Measurements from ENCODE around the gene SNRPE.
"Not testable (repeated sequence)": the region's sequence is repeated elsewhere in the genome, so short reads cannot be mapped to it uniquely, and the experiment has no call there.

SNRPE gene

DNA sequence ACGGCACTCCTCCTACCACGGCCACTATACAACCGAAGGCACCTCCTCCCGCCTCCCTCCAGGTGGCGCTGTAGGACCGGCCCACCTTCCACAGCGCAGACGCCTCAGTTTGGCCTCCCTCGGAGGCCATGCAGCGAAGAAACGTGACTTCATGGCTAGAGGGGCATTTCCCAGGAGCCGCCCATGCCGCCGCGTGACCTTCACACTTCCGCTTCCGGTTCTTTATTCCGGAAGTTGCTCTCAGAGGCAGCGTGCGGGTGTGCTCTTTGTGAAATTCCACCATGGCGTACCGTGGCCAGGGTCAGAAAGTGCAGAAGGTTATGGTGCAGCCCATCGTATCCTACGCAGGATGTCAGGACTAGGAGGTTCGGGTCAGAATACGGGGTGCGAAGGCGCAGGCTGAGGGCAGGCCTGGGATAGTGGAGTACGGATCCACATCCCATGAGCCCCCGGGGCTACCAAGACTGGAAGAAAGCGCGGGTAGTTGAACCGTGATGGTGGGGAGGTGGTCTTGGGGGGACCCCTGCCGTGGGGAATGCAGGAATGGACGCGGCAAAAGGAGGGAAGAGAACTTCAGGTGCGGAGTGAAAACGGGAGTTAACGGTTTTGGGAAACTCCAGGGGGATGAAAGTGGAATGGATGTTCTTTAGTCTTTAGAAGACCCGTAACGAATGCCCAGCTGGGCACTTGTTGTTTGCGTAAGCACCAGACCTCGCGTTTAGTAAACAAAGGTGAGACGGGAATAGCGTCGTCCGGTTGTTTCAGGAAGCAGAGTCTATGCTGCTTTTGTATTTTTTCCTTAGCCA is at the start of gene SNRPE:
Gene SNRPE (plus strand): TSS at position 221 of the 806 bp plus-strand sequence. CDS start 61 bp downstream, at position 282.
- Histone ChIP-seq H3K36me3 (replicated peaks) (peaks cover 38% of the 10 kb centered on the region), H3K27me3 (ENCODE audit: low read depth) (no peaks in the 10 kb centered on the region), H3K4me1 (peaks cover 23% of the 10 kb centered on the region), H3K4me3 (peak within 1 kb of the TSS; percentile 97), H3K9me3 (no peaks in the 10 kb centered on the region)
- peak; percentile 96 for DNase-seq (ENCODE audit: low spot score in 2 of 2)
- in situ Hi-C loops (cut with MboI; ENCODE audit: low sequenced_read_pairs): loop anchor here (25.0 kb wide), 2 partner anchors 501 to 651 kb away; partner anchors contain the start of genes MDM4 and PLEKHA6

DNA sequence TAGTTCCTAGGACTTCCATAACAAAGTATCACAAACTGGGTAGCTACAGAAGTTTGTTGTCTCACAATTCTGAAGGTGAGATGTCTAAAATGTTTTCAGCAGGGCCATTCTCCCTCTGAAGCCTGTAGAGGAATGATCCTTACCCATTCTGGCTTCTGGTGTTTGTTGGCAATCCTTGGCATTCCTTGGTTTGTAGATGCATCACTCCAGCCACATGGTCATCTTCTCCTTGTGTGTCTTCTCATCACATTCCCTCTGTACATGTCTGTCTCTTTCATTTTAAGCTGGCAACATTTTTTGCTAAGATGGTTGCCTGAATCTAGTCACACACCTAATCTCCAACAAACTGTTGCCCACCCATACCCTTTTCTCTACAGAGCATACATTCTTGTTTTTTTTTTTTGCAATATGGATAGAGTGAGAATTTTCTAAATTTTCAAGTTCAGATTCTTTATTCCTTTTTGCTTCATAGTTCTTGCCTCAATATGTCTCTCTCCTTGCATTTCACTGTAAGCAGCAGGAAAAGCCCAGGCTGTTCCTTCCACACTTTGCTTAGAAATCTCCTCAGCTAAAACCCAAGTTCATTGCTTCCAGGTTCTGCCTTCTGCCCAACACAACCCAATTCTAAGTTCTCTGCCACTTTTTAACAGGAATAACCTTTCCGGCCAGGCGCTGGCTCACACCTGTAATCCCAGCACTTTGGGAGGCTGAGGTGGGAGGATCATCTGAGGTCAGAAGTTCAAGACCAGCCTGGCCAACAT is 47.6 kb upstream of the SNRPE start:
- no peaks in the 10 kb centered on the region for H3K27me3 ChIP-seq (ENCODE audit: low read depth)
- no peaks in the 10 kb centered on the region for H3K4me1 ChIP-seq
- H3K9me3 ChIP-seq: no peaks in the 10 kb centered on the region
- in situ Hi-C loops (cut with MboI; ENCODE audit: low sequenced_read_pairs): no loop called here
- H3K4me3 ChIP-seq: no peak overlapping the region
- H3K36me3 ChIP-seq (replicated peaks): peaks cover 53% of the 10 kb centered on the region
- no peak for DNase-seq (ENCODE audit: low spot score in 2 of 2)

DNA sequence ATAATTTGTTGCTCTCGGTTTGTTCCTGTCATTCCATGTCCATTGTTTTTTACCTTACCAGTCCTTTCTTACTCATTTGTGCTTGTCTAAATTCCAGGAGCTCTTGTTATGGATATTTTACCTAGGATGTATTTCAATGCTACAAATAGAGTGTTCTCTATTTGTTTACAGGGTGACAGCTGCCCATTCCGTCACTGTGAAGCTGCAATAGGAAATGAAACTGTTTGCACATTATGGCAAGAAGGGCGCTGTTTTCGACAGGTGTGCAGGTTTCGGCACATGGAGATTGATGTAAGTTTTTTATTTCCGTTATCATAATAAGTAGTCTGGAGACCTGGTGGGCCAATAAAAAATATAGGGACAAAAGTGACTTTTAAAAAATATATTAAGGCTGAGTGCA is 43.0 kb upstream of the SNRPE start:
- no peak for DNase-seq (ENCODE audit: low spot score in 2 of 2)
- Histone ChIP-seq H3K4me3 (no peak overlapping the region), H3K4me1 (no peaks in the 10 kb centered on the region), H3K27me3 (ENCODE audit: low read depth) (no peaks in the 10 kb centered on the region), H3K36me3 (replicated peaks) (peaks cover 78% of the 10 kb centered on the region), H3K9me3 (no peaks in the 10 kb centered on the region)
- in situ Hi-C loops (cut with MboI; ENCODE audit: low sequenced_read_pairs): no loop called here

DNA sequence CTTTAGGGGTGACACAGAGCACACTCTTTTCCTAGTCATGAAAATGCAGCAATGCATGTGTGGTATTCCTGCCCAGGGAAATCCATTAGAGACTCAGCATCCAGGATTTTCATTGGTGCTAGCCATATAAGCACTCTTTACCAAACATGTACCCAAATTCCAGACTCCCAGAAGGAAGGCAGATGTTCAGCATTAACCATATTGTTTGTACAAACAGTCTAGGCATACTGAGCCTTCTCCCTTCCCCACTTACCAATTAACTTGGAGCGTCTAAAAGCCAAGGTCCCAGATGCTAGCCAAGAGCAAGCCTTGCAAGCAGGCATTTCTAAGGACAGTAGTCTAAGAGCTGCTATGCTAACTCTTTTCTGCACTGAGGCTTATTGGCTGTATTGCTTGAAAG is 38.1 kb upstream of the SNRPE start:
- Histone ChIP-seq H3K9me3 (no peaks in the 10 kb centered on the region), H3K4me3 (no peak overlapping the region), H3K27me3 (ENCODE audit: low read depth) (no peaks in the 10 kb centered on the region), H3K36me3 (replicated peaks) (peaks cover 65% of the 10 kb centered on the region), H3K4me1 (no peaks in the 10 kb centered on the region)
- in situ Hi-C loops (cut with MboI; ENCODE audit: low sequenced_read_pairs): no loop called here
- no peak for DNase-seq (ENCODE audit: low spot score in 2 of 2)

DNA sequence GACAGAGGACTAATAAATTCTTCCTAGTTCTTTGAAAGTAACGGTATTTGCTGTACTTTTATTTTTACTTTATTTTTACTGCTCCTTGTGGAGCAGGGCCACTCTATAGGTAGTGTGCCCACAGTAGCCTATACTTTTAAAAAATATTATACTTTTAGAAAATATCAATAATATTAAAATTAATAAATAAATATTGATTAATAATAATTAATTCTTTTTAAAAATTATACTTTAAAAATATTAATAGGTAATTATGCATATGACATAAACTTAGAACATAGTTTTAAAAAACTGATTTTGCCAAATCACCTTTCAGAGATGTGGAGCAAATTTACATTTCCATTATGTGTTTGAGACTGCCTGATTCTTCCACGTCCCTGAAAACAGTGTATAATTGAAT is 35.2 kb upstream of the SNRPE start:
- Histone ChIP-seq H3K4me3 (no peak overlapping the region), H3K9me3 (no peaks in the 10 kb centered on the region), H3K27me3 (ENCODE audit: low read depth) (no peaks in the 10 kb centered on the region), H3K4me1 (no peaks in the 10 kb centered on the region), H3K36me3 (replicated peaks) (peaks cover 64% of the 10 kb centered on the region)
- in situ Hi-C loops (cut with MboI; ENCODE audit: low sequenced_read_pairs): no loop called here
- no peak for DNase-seq (ENCODE audit: low spot score in 2 of 2)

DNA sequence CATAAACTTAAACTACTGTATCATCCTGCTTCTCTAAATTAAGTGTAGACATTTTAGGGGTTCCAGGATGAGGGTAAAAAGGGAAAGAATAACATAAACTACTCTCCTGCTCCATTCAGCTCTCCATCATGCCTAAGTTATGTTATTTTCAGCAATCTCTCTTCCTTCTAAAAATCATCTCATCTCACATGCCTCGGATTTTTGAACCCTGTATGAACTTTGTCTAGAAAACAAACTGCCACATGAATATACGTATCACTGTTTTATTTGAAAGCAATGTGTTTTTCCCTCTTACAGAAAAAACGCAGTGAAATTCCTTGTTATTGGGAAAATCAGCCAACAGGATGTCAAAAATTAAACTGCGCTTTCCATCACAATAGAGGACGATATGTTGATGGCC is 33.4 kb upstream of the SNRPE start:
- Histone ChIP-seq H3K27me3 (ENCODE audit: low read depth) (no peaks in the 10 kb centered on the region), H3K4me3 (no peak overlapping the region), H3K36me3 (replicated peaks) (peaks cover 68% of the 10 kb centered on the region), H3K9me3 (no peaks in the 10 kb centered on the region), H3K4me1 (no peaks in the 10 kb centered on the region)
- DNase-seq (ENCODE audit: low spot score in 2 of 2): no peak
- in situ Hi-C loops (cut with MboI; ENCODE audit: low sequenced_read_pairs): no loop called here

DNA sequence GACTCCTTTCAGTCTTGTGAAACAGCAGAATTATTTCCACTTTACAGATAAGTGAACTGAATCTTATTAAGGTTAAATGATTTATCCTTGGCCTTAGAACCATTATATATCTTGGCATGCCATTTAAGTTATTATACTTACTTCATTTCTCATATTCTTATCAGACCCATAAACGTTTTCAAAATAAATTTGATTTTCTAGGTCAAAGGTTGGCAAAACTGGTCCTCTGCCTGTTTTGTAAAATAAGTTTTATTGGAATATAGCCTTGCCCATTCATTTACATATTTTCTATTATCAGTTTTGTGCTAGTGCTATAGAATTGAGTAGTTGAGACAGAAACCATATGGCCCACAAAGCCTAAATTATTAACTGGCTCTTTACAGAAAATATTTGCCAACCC is 32.9 kb upstream of the SNRPE start:
- H3K36me3 ChIP-seq (replicated peaks): peaks cover 63% of the 10 kb centered on the region

DNA sequence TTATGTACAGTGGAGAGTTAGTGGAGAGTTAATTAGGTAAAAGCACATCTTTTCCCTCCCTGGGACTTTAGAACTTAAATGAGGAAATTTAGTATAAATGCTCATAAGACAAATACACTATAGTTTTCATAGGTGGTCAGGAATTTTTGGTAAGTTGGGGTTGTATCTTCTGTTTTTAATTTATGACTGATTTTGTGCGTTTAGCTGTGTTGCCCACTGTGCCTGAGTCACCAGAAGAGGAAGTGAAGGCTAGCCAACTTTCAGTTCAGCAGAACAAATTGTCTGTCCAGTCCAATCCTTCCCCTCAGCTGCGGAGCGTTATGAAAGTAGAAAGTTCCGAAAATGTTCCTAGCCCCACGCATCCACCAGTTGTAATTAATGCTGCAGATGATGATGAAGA is 32.2 kb upstream of the SNRPE start:
- in situ Hi-C loops (cut with MboI; ENCODE audit: low sequenced_read_pairs); H3K27me3 ChIP-seq (ENCODE audit: low read depth); DNase-seq (ENCODE audit: low spot score in 2 of 2); H3K4me3 ChIP-seq; H3K9me3 ChIP-seq; H3K4me1 ChIP-seq: not testable (repeated sequence)
- peaks cover 67% of the 10 kb centered on the region for H3K36me3 ChIP-seq (replicated peaks)

More for the DNA sequence above, 32.9 kb upstream of the SNRPE start:
- H3K4me1 ChIP-seq: no peaks in the 10 kb centered on the region
- H3K4me3 ChIP-seq: no peak overlapping the region
- no peaks in the 10 kb centered on the region for H3K27me3 ChIP-seq (ENCODE audit: low read depth)
- DNase-seq (ENCODE audit: low spot score in 2 of 2): no peak
- in situ Hi-C loops (cut with MboI; ENCODE audit: low sequenced_read_pairs): no loop called here
- H3K9me3 ChIP-seq: no peaks in the 10 kb centered on the region

DNA sequence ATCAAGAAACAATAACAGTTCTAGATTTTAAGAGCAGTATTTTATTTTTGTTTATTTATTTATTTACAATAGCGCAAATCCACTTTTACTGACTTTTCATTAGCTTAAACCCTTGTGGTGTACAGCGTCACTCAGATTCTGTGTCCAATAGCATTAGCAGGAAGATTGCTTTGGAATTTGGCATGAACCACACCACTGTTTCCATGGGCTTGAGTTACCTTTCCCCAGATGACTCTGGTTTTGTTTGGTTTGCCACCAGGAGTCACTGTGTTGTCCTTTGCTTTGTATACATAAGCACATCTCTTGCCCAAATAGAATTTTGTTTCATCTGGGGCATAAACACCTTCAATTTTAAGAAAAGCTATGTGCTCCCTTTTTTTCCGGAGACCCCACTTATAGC is 25.9 kb upstream of the SNRPE start:
- no peaks in the 10 kb centered on the region for H3K9me3 ChIP-seq
- in situ Hi-C loops (cut with MboI; ENCODE audit: low sequenced_read_pairs): no loop called here

DNA sequence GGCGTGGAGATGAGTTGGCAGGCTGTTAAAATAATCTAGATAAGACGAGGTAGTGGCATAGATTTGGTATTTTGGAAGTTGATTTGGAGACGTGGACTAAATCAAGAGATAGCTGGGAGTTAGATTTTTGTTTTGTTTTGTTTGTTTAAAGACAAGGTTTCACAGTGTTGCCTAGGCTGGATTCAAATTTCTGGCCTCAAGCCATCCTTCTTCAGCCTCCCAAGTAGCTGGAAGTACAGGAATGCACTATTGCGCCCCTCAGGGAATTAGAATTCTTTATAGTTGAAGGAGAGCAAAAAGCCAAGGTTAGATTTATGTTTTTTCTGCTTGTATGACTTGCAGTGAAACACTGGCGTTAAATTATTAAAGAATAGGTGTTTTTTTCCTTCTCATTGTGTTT is 22.3 kb upstream of the SNRPE start:
- Histone ChIP-seq H3K4me1 (peaks cover 10% of the 10 kb centered on the region; the same call in 1 of the 2 replicates), H3K4me3 (no peak overlapping the region), H3K9me3 (no peaks in the 10 kb centered on the region), H3K27me3 (ENCODE audit: low read depth) (no peaks in the 10 kb centered on the region), H3K36me3 (replicated peaks) (peaks cover 71% of the 10 kb centered on the region)
- no peak for DNase-seq (ENCODE audit: low spot score in 2 of 2)
- in situ Hi-C loops (cut with MboI; ENCODE audit: low sequenced_read_pairs): no loop called here

More for the DNA sequence above, 25.9 kb upstream of the SNRPE start:
- DNase-seq (ENCODE audit: low spot score in 2 of 2): no peak
- Histone ChIP-seq H3K36me3 (replicated peaks) (peaks cover 79% of the 10 kb centered on the region), H3K27me3 (ENCODE audit: low read depth) (no peaks in the 10 kb centered on the region), H3K4me3 (no peak overlapping the region), H3K4me1 (no peaks in the 10 kb centered on the region)

DNA sequence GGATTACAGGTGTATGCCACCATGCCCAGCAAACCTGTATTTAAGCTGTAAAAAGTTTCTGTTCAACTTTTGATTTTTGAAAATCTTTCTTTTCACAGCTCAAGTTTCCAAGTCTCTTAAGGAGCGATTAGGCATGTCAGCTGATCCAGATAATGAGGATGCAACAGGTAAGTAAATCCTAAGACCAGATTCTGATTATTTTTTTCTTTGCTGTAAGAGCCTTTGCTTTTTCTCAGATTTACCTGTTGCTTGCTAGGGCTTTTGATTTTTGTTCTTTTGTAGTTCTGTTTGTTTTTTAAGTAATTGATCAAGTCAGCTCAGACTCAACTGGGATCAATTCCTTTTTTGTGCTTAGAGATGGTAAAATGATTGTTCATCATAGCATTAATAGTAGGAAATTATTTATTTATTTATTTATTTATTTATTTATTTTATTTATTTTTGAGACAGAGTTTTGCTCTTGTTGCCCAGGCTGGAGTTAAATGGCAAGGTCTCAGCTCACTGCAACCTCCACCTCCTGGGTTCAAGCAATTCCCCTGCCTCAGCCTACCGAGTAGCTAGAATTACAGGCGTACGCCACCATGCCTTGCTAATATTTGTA is 21.1 kb upstream of the SNRPE start:
- no peak overlapping the region for H3K4me3 ChIP-seq
- DNase-seq (ENCODE audit: low spot score in 2 of 2): no peak
- in situ Hi-C loops (cut with MboI; ENCODE audit: low sequenced_read_pairs): no loop called here
- H3K4me1 ChIP-seq: peaks cover 10% of the 10 kb centered on the region; the same call in 1 of the 2 replicates
- H3K9me3 ChIP-seq: no peaks in the 10 kb centered on the region
- H3K36me3 ChIP-seq (replicated peaks): peaks cover 63% of the 10 kb centered on the region
- no peaks in the 10 kb centered on the region for H3K27me3 ChIP-seq (ENCODE audit: low read depth)

DNA sequence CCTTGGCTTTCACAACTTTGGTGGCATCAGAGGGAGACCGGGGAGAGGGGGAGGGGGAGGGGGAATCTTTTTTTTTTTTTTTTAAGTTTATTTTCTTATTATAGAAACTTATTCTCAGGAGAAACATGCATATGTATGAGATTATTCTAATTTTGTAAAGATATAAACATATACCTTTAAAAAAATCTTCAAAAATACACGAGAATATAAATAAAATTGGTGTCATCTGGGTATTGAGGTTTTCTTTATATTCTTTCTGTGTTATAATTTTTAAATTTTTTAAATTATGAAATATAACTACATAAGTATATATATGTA is 18.9 kb upstream of the SNRPE start:
- Histone ChIP-seq H3K36me3 (replicated peaks) (peaks cover 63% of the 10 kb centered on the region), H3K9me3 (no peaks in the 10 kb centered on the region), H3K4me1 (peaks cover 10% of the 10 kb centered on the region; the same call in 1 of the 2 replicates), H3K4me3 (no peak overlapping the region), H3K27me3 (ENCODE audit: low read depth) (no peaks in the 10 kb centered on the region)
- no peak for DNase-seq (ENCODE audit: low spot score in 2 of 2)
- in situ Hi-C loops (cut with MboI; ENCODE audit: low sequenced_read_pairs): no loop called here

DNA sequence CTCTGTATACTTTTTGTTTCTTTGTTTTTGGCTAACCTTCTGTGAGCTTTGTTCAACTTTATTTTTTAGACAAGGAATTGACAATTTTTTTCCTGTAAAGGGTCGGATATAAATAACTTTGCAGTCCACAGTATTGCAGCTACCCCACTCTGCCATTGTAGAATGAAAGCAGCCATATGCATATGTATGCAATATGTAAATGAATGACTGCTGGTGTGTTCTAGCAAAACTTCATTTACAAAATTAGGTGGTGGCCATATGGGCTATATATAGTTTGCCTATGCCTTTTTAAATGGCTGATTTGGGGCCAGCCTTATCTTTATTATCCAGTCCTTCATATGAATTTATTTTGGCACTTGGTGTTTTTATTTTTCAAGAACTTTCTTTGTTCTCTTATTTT is 18.0 kb upstream of the SNRPE start:
- Histone ChIP-seq H3K9me3 (no peaks in the 10 kb centered on the region), H3K36me3 (replicated peaks) (peaks cover 63% of the 10 kb centered on the region)

DNA sequence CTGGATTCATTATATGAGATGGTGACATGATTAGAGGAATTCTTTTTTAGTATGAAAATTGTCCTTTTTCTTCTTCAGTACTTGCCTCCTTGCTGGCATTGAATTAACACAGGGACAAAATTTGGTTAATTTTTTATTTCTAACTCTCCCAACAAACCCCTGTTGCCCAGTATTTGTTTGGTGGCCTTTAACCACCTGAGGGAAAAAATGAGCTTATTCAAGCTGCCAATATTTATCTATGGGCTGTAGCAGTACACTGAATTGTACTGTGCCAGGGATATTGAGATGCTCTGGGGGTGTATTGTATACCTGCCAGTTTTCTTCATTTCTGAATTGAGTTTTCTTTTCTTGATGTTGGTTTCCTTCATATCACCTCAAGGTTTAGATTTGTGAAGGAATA is 8.3 kb upstream of the SNRPE start:
- peaks cover 61% of the 10 kb centered on the region for H3K36me3 ChIP-seq (replicated peaks)
- in situ Hi-C loops (cut with MboI; ENCODE audit: low sequenced_read_pairs): loop anchor here (25.0 kb wide), 2 partner anchors 509 to 659 kb away; partner anchors contain the start of genes MDM4 and PLEKHA6

More for the DNA sequence above, 18.0 kb upstream of the SNRPE start:
- in situ Hi-C loops (cut with MboI; ENCODE audit: low sequenced_read_pairs): no loop called here
- no peak overlapping the region for H3K4me3 ChIP-seq
- peak in 1 of 2 experiments; percentile 36 for DNase-seq (ENCODE audit: low spot score in 2 of 2)
- peaks cover 10% of the 10 kb centered on the region; the same call in 1 of the 2 replicates for H3K4me1 ChIP-seq
- H3K27me3 ChIP-seq (ENCODE audit: low read depth): no peaks in the 10 kb centered on the region

More for the DNA sequence above, 8.3 kb upstream of the SNRPE start:
- H3K4me3 ChIP-seq; H3K9me3 ChIP-seq; H3K4me1 ChIP-seq; DNase-seq (ENCODE audit: low spot score in 2 of 2); H3K27me3 ChIP-seq (ENCODE audit: low read depth): not testable (repeated sequence)

Data from HAP-1 (cell line).